Measurements from ENCODE around the gene KLF5.

Gene KLF5

DNA sequence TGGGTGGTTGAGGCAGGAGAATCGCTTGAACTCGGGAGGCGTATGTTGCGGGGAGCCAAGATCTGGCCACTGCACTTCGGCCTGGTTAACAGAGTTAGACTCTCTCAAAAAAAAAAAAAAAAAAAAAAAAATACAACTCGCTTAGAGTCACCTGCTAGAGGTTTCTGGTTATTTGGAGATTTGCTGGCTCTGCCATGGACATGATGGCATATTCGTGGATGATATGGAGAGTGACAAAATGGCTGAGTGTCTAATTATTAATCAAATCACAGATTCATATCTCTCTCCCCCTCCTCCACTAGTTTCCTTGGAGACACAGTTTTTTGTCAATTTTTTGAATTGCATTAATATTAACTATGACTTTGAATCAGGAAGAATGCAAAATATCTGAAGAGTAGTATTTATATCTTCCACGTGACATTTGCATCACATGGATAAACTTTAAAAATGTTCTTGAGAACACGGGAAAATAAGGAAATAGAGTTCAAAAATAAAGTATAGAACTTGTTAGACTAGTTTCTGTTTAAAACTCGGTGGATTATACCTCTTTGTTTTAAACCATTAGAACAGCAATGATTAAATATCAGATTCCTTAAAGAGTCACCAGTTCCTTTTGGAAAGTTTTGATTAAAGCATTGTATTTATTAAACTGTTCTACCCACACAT lies 47.8 kb downstream of the KLF5 start:
- H3K4me3 ChIP-seq (replicated peaks in 1 of 2; ENCODE audit: low read depth in 2 of 2, low read length in 2 of 2): no peak overlapping the region
- no peak for DNase-seq (ENCODE audit: low read depth in 2 of 2)
- TF ChIP-seq, protein P1, sequence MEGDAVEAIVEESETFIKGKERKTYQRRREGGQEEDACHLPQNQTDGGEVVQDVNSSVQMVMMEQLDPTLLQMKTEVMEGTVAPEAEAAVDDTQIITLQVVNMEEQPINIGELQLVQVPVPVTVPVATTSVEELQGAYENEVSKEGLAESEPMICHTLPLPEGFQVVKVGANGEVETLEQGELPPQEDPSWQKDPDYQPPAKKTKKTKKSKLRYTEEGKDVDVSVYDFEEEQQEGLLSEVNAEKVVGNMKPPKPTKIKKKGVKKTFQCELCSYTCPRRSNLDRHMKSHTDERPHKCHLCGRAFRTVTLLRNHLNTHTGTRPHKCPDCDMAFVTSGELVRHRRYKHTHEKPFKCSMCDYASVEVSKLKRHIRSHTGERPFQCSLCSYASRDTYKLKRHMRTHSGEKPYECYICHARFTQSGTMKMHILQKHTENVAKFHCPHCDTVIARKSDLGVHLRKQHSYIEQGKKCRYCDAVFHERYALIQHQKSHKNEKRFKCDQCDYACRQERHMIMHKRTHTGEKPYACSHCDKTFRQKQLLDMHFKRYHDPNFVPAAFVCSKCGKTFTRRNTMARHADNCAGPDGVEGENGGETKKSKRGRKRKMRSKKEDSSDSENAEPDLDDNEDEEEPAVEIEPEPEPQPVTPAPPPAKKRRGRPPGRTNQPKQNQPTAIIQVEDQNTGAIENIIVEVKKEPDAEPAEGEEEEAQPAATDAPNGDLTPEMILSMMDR (IDR thresholded peaks at IDR 0.05; ENCODE audit: low read depth, low read length): no peak

DNA sequence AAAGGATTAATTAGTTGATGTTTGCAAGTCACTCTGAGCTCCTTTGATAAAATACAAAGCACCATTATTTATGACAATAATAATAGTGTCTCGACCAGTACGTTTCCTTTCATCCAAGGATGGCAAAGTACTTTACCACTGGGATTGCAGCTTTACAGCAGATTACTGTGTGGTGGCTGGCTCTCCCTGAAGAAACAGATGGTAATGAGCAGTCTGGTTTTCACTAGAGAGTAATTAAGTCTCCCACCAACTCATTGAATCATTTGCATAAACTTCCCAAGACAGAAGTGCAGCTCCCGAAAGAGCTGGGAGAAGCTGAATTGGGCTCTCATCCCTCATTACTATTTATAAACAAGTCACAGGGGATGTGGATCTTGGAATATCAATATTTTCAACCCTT lies 48.7 kb downstream of the KLF5 start:
- TF ChIP-seq, protein P1 (IDR thresholded peaks at IDR 0.05; ENCODE audit: low read depth, low read length): no peak
- DNase-seq (ENCODE audit: low read depth in 2 of 2): no peak
- no peak overlapping the region for H3K4me3 ChIP-seq (replicated peaks in 1 of 2; ENCODE audit: low read depth in 2 of 2, low read length in 2 of 2)

DNA sequence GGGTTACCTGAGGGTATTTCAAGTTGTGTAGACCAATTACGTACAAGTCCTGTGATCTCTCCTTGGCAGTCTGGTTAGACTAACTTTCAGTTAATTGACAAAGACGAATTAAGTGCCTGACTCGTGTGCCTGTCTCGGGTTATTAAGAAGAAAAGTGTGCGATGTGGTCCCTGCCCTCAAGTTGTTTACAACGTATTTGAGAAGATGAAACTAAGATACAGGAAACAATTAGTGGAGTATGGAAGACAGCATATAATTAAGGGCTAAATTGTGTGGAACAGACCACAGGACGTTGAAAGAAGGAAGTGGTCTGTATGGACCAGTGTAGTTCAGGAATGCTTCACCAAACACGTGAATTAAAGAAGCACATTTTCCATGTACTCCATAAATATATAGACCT lies 49.2 kb downstream of the KLF5 start:
- H3K4me3 ChIP-seq (replicated peaks in 1 of 2; ENCODE audit: low read depth in 2 of 2, low read length in 2 of 2): no peak overlapping the region
- TF ChIP-seq, protein P1 (IDR thresholded peaks at IDR 0.05; ENCODE audit: low read depth, low read length): no peak
- DNase-seq (ENCODE audit: low read depth in 2 of 2): no peak

DNA sequence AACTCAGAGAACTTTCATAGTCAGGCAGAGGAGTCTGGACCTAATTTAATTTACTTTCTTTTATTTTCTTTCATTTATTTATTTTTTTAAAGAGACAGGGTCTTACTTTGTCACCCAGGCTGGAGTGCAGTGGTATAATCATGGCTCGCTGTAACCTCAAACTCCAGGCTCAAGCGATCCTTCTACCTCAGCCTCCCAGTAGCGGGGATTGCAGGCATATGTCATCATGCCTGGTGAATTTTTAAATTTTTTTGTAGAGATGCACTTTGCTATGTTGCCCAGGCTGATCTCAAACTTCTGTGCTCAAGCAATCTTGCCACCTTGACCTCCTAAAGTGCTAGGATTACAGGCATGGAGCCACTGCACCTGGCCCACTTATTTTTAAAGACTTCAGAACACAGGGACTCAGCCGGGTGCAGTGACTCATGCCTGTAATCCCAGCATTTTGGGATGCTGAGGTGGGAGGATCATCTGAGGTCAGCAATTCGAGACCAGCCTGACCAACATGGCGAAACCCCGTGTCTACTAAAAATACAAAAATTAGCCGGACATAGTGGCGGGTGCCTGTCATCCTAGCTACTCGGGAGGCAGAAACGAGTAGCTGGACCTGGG lies 50.6 kb downstream of the KLF5 start:
- TF ChIP-seq, protein P1 (IDR thresholded peaks at IDR 0.05; ENCODE audit: low read depth, low read length): no peak
- DNase-seq (ENCODE audit: low read depth in 2 of 2): no peak
- H3K4me3 ChIP-seq (replicated peaks in 1 of 2; ENCODE audit: low read depth in 2 of 2, low read length in 2 of 2): no peak overlapping the region

DNA sequence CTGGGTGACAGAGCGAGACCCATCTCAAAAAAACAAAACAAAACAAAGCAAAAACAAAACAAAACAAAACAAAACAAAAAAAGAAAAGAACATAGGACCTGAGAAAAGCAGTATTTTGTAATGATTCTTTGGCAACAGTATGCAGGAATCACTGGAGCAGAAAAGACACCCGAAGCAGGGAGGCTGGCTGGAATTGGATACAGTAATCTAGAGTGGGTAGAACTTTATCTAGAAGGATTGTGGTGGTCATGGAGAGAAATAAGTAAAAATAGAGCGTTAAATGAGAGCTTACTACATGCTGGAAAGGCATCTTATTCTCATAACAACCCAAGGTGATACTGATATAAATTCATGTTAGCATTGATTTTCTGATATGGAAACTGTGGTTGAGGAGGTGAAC lies 51.2 kb downstream of the KLF5 start:
- TF ChIP-seq, protein P1 (IDR thresholded peaks at IDR 0.05; ENCODE audit: low read depth, low read length): no peak
- H3K4me3 ChIP-seq (replicated peaks in 1 of 2; ENCODE audit: low read depth in 2 of 2, low read length in 2 of 2): no peak overlapping the region
- DNase-seq (ENCODE audit: low read depth in 2 of 2): no peak

DNA sequence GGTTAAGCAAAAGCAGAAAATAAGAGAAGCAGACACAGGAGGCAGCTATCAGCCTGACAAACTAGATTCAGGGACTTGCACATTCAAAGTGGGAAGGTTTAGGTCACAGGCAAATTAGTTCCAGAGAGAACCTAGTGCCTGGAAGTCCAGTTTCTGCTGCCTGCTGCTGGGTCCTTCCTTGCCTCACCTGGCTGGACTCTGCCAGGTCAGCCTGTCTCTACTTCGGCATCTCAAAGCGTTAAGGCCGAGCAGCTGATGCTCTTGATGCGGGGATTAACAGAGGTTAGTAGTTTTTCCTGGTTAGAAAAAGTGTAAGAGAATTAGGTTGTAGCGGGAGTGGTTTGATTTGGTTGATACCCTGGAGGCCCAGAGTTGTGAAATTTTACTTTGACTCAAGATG lies 52.0 kb downstream of the KLF5 start:
- no peak overlapping the region for H3K4me3 ChIP-seq (replicated peaks in 1 of 2; ENCODE audit: low read depth in 2 of 2, low read length in 2 of 2)
- TF ChIP-seq, protein P1 (IDR thresholded peaks at IDR 0.05; ENCODE audit: low read depth, low read length): no peak
- DNase-seq (ENCODE audit: low read depth in 2 of 2): no peak

All from cardiac fibroblast (primary cell).